Measurements from ENCODE around the gene RUFY3. TPM values are rescaled to one million over a fixed set of nuclear protein-coding genes. Genes with fewer than 3 reads are reported as not detected.

The RUFY3 gene
- total and polyA plus RNA-seq, 2 experiments from 2014 or later = 18.3 to 29.2 TPM

- H3F3A ChIP-seq (replicated peaks; ENCODE audit: low read depth) = no peaks in the 10 kb centered on the region
- no peaks in the 10 kb centered on the region for H3K27me3 ChIP-seq (ENCODE audit: insufficient read depth)
- no peaks in the 10 kb centered on the region for H3K36me3 Mint-ChIP-seq (ENCODE audit: low read depth)
- H4K20me1 ChIP-seq (replicated peaks; ENCODE audit: insufficient read depth) = no peaks in the 10 kb centered on the region
- H3K27ac Mint-ChIP-seq = no peak overlapping the region
- H3K4me1 ChIP-seq (ENCODE audit: insufficient read depth) = peaks cover 10% of the 10 kb centered on the region
- H3K79me2 ChIP-seq (replicated peaks; ENCODE audit: insufficient read depth) = peaks cover 4% of the 10 kb centered on the region
- H3K4me1 Mint-ChIP-seq = peaks cover 9% of the 10 kb centered on the region; the same call in 2 of the 3 replicates
- no peak overlapping the region for H2AFZ ChIP-seq
- H3K27me3 Mint-ChIP-seq (ENCODE audit: insufficient read depth, low read depth, poor library complexity) = no peaks in the 10 kb centered on the region
- TF ChIP-seq ZNF331 (CRISPR knock-in tag; IDR thresholded peaks at IDR 0.05; ENCODE audit: low read depth) (no peak), POLR2AphosphoS5 (IDR thresholded peaks at IDR 0.05; ENCODE audit: low read depth) (no peak), REST (IDR thresholded peaks at IDR 0.05; ENCODE audit: unreplicated experiment) (no peak)
- ATAC-seq (no peak), DNase-seq (ENCODE audit: low spot score) (no peak)
- H3K27ac ChIP-seq (ENCODE audit: low read depth) = no peak overlapping the region
- H3K36me3 ChIP-seq (ENCODE audit: insufficient read depth) = no peaks in the 10 kb centered on the region
- H3K4me3 Mint-ChIP-seq = no peak overlapping the region
- no peak overlapping the region for H3K4me3 ChIP-seq
- H3K4me2 ChIP-seq = no peak overlapping the region
- no peaks in the 10 kb centered on the region for H3K9me2 ChIP-seq (ENCODE audit: insufficient read depth)
- H3K9me3 Mint-ChIP-seq = no peaks in the 10 kb centered on the region
Observed at GRCh38 chr4:70746179-70746839, 24.5 kb downstream of the RUFY3 start.

- Histone ChIP-seq H3K27ac (ENCODE audit: low read depth) (no peak overlapping the region), H3K9me2 (ENCODE audit: insufficient read depth) (no peaks in the 10 kb centered on the region), H3K4me3 (no peak overlapping the region), H3K36me3 (ENCODE audit: insufficient read depth) (no peaks in the 10 kb centered on the region), H3K27me3 (ENCODE audit: insufficient read depth) (no peaks in the 10 kb centered on the region), H3K4me1 (ENCODE audit: insufficient read depth) (no peaks in the 10 kb centered on the region), H3K79me2 (replicated peaks; ENCODE audit: insufficient read depth) (peaks cover 3% of the 10 kb centered on the region), H3K4me2 (no peak overlapping the region), H2AFZ (no peak overlapping the region), H3F3A (replicated peaks; ENCODE audit: low read depth) (no peaks in the 10 kb centered on the region), H4K20me1 (replicated peaks; ENCODE audit: insufficient read depth) (no peaks in the 10 kb centered on the region)
- DNase-seq (ENCODE audit: low spot score) (no peak), ATAC-seq (no peak)
- no peaks in the 10 kb centered on the region for H3K36me3 Mint-ChIP-seq (ENCODE audit: low read depth)
- no peaks in the 10 kb centered on the region for H3K27me3 Mint-ChIP-seq (ENCODE audit: insufficient read depth, low read depth, poor library complexity)
- H3K9me3 Mint-ChIP-seq = no peaks in the 10 kb centered on the region
- H3K4me3 Mint-ChIP-seq = no peak overlapping the region
- H3K27ac Mint-ChIP-seq = no peak overlapping the region
- no peaks in the 10 kb centered on the region for H3K4me1 Mint-ChIP-seq
- TF ChIP-seq REST (IDR thresholded peaks at IDR 0.05; ENCODE audit: unreplicated experiment) (no peak), ETS1 (IDR thresholded peaks at IDR 0.05) (no peak), CREB1 (CRISPR knock-in tag; IDR thresholded peaks at IDR 0.05; ENCODE audit: low read depth) (no peak), ZNF114 (CRISPR knock-in tag; IDR thresholded peaks at IDR 0.05) (no peak), STAT1 (IDR thresholded peaks at IDR 0.05; ENCODE audit: unreplicated experiment) (no peak), EZH2 (IDR thresholded peaks at IDR 0.05; ENCODE audit: low read depth, unreplicated experiment) (no peak), JUNB (IDR thresholded peaks at IDR 0.05; ENCODE audit: unreplicated experiment) (no peak), EZH2phosphoT487 (IDR thresholded peaks at IDR 0.05; ENCODE audit: unreplicated experiment) (no peak)
Observed at GRCh38 chr4:70747874-70748273, 26.1 kb downstream of the RUFY3 start.

Measured in GM23338 (cell line).